NCI-H82 (cell line): Measurements from ENCODE around the gene ALOX5.
"Not testable (repeated sequence)": the region's sequence is repeated elsewhere in the genome, so short reads cannot be mapped to it uniquely, and the experiment has no call there.

Experiments
- DNase-seq: peaks from one replicate; lab custom pipeline; 2025; lab: John Stamatoyannopoulos, UW

The ALOX5 gene

DNA sequence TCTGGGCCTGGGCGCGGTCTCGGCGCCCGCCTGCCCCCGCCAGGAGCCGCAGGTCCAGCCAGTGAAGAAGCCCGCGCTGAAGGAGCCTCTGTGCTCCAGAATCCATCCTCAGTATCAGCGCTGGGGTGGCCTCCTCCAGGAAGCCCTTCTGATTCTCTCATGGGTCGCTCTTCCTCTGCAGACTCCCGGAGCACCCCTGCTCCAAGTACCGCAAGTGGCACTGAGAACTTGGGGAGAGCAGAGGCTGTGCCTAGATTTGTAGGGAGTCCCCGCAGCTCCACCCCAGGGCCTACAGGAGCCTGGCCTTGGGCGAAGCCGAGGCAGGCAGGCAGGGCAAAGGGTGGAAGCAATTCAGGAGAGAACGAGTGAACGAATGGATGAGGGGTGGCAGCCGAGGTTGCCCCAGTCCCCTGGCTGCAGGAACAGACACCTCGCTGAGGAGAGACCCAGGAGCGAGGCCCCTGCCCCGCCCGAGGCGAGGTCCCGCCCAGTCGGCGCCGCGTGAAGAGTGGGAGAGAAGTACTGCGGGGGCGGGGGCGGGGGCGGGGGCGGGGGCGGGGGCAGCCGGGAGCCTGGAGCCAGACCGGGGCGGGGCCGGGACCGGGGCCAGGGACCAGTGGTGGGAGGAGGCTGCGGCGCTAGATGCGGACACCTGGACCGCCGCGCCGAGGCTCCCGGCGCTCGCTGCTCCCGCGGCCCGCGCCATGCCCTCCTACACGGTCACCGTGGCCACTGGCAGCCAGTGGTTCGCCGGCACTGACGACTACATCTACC, at the start of gene ALOX5:
Gene ALOX5 (plus strand): TSS at position 641 of the 774 bp plus-strand sequence. CDS start 64 bp downstream, at position 705.
- DNase-seq: peak; percentile 86

DNA sequence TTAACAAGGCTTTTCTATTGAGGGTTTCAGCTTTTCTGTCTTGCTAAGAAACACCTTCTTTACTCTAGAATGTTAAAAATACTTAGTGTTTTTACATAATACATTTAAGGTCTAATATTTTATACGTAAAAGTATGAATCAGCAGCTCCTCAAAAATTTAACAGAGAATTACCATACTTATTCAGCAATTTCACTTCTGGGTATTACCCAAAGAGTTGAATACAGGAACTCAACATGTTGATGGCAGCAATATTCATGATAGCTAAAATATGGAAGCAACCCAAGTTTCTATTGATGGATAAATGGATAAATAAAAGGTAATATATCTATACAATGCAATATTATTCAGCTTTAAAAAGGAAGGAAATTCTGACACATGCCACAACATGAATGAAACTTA, 48.9 kb upstream of the ALOX5 start:
- DNase-seq: no peak

DNA sequence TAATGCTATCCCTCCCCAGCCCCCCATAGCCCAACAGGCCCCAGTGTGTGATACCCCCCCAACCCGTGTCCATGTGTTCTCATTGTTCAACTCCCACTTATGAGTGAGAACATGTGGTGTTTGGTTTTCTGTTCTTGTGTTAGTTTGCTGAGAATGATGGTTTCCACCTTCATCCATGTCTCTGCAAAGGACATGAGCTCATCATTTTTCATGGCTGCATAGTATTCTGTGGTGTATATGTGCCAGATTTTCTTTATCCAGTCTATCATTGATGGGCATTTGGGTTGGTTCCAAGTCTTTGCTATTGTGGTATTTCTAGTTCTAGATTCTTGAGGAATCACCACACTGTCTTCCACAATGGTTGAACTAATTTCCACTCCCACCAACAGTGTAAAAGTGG, 47.2 kb upstream of the ALOX5 start:
- DNase-seq: not testable (repeated sequence)

GRCh38 chr10:45331824-45332223, 42.2 kb upstream of the ALOX5 start:
- not testable (repeated sequence) for DNase-seq

GRCh38 chr10:45339894-45340293, 34.1 kb upstream of the ALOX5 start:
- DNase-seq: no peak

DNA sequence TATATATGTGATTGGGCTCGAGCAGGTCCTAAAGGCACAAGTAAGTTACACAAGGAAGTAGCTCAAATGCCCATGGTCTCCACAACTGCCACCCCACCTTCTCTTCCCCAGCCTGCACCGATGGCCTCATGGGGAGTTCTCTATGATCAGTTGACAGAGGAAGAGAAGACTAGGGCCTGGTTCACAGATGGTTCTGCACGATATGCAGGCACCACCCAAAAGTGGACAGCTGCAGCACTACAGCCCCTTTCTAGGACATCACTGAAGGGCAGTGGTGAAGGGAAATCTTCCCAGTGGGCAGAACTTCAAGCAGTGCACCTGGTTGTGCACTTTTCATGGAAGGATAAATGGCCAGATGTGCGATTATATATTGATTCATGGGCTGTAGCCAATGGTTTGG, 33.6 kb upstream of the ALOX5 start:
- not testable (repeated sequence) for DNase-seq

- not testable (repeated sequence) for DNase-seq
Observed at GRCh38 chr10:45346652-45347335, 27.2 kb upstream of the ALOX5 start.

DNA sequence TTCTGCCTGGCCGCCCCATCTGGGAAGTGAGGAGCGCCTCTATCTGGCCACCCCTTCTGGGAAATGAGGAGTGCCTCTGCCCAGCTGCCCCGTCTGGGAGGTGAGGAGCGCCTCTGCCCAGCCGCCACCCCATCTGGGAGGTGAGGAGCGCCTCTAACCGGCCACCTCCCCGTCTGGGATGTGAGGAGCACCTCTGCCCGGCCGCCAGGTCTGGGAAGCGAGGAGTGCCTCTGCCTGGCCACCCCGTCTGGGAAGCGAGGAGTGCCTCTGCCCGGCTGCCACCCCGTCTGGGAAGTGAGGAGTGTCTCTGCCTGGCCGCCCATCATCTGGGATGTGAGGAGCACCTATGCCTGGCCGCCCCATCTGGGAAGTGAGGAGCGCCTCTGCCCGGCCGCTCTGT, 26.6 kb upstream of the ALOX5 start:
- DNase-seq: not testable (repeated sequence)

- not testable (repeated sequence) for DNase-seq
Observed at GRCh38 chr10:45348196-45348765, 25.7 kb upstream of the ALOX5 start.

DNA sequence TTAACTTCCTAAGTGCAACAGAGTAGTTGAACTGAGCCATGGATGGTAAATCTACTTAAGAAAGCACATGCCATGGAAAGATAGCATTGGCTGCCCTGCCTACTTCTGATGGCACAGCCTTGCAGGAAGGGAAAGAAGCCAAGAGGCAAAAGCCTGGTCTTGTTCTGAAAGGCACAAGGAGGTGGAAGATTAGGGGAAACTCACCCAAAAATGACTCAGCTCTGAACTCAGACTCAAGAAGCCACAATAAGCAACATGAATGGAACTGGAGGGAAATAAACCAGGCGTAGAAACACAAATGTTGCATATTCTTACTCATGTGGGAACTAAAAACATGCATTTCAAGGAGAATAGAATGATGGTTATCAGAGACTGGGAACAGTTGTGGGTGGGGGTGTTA, 20.8 kb upstream of the ALOX5 start:
- DNase-seq: no peak

GRCh38 chr10:45354261-45354660, 19.8 kb upstream of the ALOX5 start:
- no peak for DNase-seq

- DNase-seq: no peak
Observed at GRCh38 chr10:45355494-45355893, 18.5 kb upstream of the ALOX5 start.

DNA sequence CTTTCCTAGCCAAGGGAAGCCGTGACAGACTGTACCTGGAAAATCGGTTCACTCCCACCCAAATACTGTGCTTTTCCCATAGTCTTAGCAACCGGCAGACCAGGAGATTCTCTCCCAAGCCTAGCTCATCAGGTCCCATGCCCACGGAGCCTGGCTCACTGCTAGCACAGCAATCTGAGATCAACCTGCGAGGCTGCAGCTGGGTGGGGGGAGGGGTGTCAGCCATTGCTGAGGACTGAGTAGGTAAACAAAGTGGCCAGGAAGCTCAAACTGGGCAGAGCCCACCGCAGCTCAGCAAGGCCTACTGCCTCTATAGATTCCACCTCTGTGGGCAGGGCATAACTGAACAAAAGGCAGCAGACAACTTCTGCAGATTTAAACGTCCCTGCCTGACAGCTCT, 15.1 kb upstream of the ALOX5 start:
- DNase-seq: not testable (repeated sequence)

- not testable (repeated sequence) for DNase-seq
Observed at GRCh38 chr10:45361983-45362799, 11.8 kb upstream of the ALOX5 start.

GRCh38 chr10:45367643-45368042, 6.4 kb upstream of the ALOX5 start:
- not testable (repeated sequence) for DNase-seq

DNA sequence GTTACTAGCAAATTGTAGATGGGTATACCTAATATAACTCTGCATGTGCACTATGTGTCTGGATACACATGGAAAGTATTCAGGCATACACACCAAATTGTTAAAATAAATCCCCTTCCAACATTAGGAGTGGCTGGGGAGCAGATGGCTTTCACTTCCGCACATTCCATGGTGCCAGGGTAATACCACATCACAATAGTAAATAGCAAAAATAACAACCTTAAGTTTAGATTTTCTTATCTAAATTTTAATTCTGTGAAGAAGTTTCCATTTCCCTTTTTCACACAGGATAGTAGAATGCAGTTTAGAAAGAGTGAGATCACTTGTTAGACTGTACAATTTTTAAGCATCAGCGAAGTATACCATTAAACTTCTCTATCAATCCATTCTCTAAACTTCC, 5.8 kb upstream of the ALOX5 start:
- no peak for DNase-seq

DNA sequence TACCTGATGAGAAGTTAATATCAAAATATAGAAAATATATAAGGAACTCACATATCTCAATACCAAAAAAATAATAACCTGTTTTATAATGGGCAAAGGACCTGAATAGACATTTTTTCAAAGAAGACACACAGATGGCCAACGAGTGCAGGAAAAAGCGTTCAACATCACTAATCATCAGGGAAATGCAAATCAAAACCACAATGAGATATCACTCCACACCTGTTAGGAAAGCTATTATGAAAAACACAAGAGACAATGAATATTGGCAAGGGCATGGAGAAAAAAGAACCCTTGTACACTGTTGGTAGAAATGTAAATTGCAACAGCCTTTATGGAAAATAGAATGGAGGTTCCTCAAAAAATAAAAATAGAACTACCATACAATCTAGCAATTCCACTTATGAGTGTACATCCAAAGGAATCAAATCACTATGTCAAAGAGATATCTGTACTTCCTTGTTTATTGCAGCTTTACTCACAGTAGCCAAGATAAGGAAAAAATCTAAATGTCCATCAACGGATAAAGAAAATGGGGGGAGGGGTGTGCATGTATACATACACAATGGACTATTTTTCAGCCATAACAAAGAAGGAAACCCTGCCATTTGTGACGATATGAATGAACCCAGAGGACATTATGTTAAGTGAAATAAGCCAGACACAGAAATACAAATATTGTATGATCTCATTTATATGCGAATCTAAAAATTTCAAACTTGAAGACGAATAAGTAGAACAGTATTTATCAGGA, 3.6 kb upstream of the ALOX5 start:
- DNase-seq: no peak

- no peak for DNase-seq
Observed at GRCh38 chr10:45371560-45371959, 2.5 kb upstream of the ALOX5 start.

GRCh38 chr10:45372251-45372951, 1.6 kb upstream of the ALOX5 start:
- no peak for DNase-seq

DNA sequence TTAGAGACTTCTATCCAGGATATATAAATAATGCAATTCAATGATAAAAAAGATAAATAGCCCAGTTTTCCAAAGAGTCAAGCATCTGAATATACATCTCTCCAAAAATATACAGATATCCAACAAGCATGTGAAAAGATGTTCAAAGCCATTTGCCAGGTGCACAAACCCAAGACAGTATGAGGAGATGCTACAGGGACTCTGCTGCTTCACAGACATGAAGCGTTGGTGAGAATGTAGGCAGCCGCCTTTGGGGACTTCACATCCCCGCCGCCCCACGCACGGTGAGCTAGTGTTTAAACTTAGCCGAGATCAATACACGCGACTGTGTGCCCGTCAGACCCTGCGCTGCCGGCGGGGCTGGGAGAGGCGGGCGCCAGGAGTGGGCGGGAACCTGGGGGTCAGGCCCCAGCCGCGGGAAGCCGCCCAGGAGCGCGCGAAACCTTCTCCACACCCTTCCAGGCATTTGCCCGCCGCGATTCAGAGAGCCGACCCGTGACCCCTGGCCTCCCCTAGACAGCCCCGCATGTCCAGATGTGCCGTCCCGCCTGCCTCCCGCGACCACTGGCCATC, 927 bp upstream of the ALOX5 start:
- peak; percentile 62 for DNase-seq
